GM12878 (cell line): ENCODE results near the gene ZG16. TPM values are rescaled to one million over a fixed set of nuclear protein-coding genes. Genes with fewer than 3 reads are reported as not detected.

Source experiments
- EED ChIP-seq: sonication (generic); IDR thresholded peaks from 2 replicates; pipeline ENCODE4 v1.6.1; 2016; ENCODE audit warnings: antibody characterized with exemption, low read depth
- HDAC6 ChIP-seq: fragments of 200-600 bp; sonication (generic); IDR thresholded peaks from one replicate; pipeline ENCODE4 v1.8.0; 2017; ENCODE audit warnings: antibody characterized with exemption; ENCODE audit not compliant: unreplicated experiment
- HDGF ChIP-seq: fragments of 450-650 bp; IDR thresholded peaks from 2 replicates; pipeline ENCODE4 v1.6.1; 2016; ENCODE audit warnings: antibody characterized with exemption
- MEF2B ChIP-seq: fragments of 450-650 bp; IDR thresholded peaks from 2 replicates; pipeline ENCODE4 v1.6.1; 2018; ENCODE audit warnings: mild to moderate bottlenecking, moderate library complexity; ENCODE audit not compliant: partially characterized antibody, poor library complexity, severe bottlenecking
- MYB ChIP-seq: fragments of 150-350 bp; IDR thresholded peaks from 2 replicates; pipeline ENCODE4 v1.6.1; 2014; ENCODE audit warnings: mild to moderate bottlenecking, low read depth, low read length, borderline replicate concordance
- MYC ChIP-seq: IDR thresholded peaks from 2 replicates; pipeline ENCODE4 v1.6.1; 2011; ENCODE audit warnings: mild to moderate bottlenecking, low read length, moderate library complexity, inconsistent platforms; ENCODE audit not compliant: insufficient read depth, insufficient replicate concordance, insufficient read length, severe bottlenecking
- NFIC ChIP-seq: IDR thresholded peaks from 2 replicates; pipeline ENCODE4 v1.6.1; 2012; ENCODE audit warnings: low read depth, mild to moderate bottlenecking, inconsistent platforms, low read length, moderate library complexity
- NR2C2 ChIP-seq: IDR thresholded peaks from 2 replicates; pipeline ENCODE4 v1.6.1; 2011; ENCODE audit warnings: borderline replicate concordance, low read depth; ENCODE audit not compliant: control insufficient read depth, insufficient read length
- NRF1 ChIP-seq: conservative IDR thresholded peaks from 2 replicates; pipeline ENCODE4 v1.6.1; 2011; ENCODE audit warnings: mild to moderate bottlenecking, low read depth, low read length, improper control_type of control experiment
- POU2F2 ChIP-seq: IDR thresholded peaks from 3 replicates; pipeline ENCODE4 v1.6.1; 2011; ENCODE audit warnings: low read depth, mild to moderate bottlenecking, low read length, borderline replicate concordance
- SIN3A ChIP-seq: IDR thresholded peaks from 2 replicates; pipeline ENCODE4 v1.6.1; 2012; ENCODE audit warnings: low read depth, low read length, improper control_type of control experiment
- SMAD1 ChIP-seq: fragments of 450-650 bp; IDR thresholded peaks from 2 replicates; pipeline ENCODE4 v1.6.1; 2018; ENCODE audit warnings: mild to moderate bottlenecking, low read depth; ENCODE audit not compliant: partially characterized antibody
- SP1 ChIP-seq: IDR thresholded peaks from one replicate; pipeline ENCODE4 v1.6.1; 2011; ENCODE audit warnings: low read depth, low read length
- SUZ12 ChIP-seq: fragments of 200-600 bp; sonication (generic); IDR thresholded peaks from one replicate; pipeline ENCODE4 v1.6.1; 2018; ENCODE audit warnings: antibody characterized with exemption, mild to moderate bottlenecking; ENCODE audit not compliant: unreplicated experiment
- TCF3 ChIP-seq: IDR thresholded peaks from 2 replicates; pipeline ENCODE4 v1.6.1; 2012; ENCODE audit warnings: low read depth, mild to moderate bottlenecking, low read length, borderline replicate concordance; ENCODE audit not compliant: insufficient read depth
- ZNF622 ChIP-seq: fragments of 450-650 bp; IDR thresholded peaks from 2 replicates; pipeline ENCODE4 v1.6.1; 2017; ENCODE audit warnings: mild to moderate bottlenecking, inconsistent platforms
- polyA plus RNA-seq, 11 experiments: library from polyadenylated mRNA; depleted of rRNA in 4 of 11; unstranded in 6 of 11; stranded (reverse) in 5 of 11; fragments of >200 nt; fragmentation: Nextera tagmentation in 4 of 11; fragmentation: Illumina TruSeq in 1 of 11; extraction: Ambion mirVana in 4 of 11; extraction: Trizol in 1 of 11; gene quantifications; 1 replicate in 1 of 11; 2 replicates in 10 of 11; pipeline versions ENCODE4 v1.2.1 to v1.2.3, GENCODE V29; 2011 to 2016; ENCODE audit warnings: inconsistent platforms in 2 of 11, missing spikeins in 2 of 11, low read depth in 1 of 11
- total RNA-seq, 4 experiments: library from RNA; depleted of rRNA in 3 of 4; stranded (reverse); fragments of >200 nt in 3 of 4; fragmentation: Illumina TruSeq in 1 of 4; extraction: Trizol in 1 of 4; gene quantifications; 2 replicates each; pipeline versions ENCODE4 v1.2.1 to v1.2.3, GENCODE V29; 2013 to 2021
- TF ChIP-seq, protein P1 (sequence below): IDR thresholded peaks from 2 replicates; pipeline ENCODE4 v1.6.1; 2012; ENCODE audit warnings: mild to moderate bottlenecking, low read depth, low read length
- TF ChIP-seq, protein P2 (sequence below): IDR thresholded peaks from 2 replicates; pipeline ENCODE4 v1.6.1; 2011; ENCODE audit warnings: low read depth, low read length, improper control_type of control experiment, borderline replicate concordance
- TF ChIP-seq, protein P3 (sequence below), 3 experiments: IDR thresholded peaks in 2 of 3; conservative IDR thresholded peaks in 1 of 3; 2 replicates each; pipeline ENCODE4 v1.5.1; 2011; ENCODE audit warnings: low read depth in 3 of 3, low read length in 3 of 3, mild to moderate bottlenecking in 3 of 3, control low read depth in 2 of 3, moderate library complexity in 2 of 3, inconsistent platforms in 1 of 3, mixed read lengths in 1 of 3; ENCODE audit not compliant: control insufficient read depth in 2 of 3, insufficient read depth in 1 of 3; ENCODE audit errors: extremely low read depth in 1 of 3
- TF ChIP-seq, protein P4 (sequence below): fragments of 450-650 bp; IDR thresholded peaks from 2 replicates; pipeline ENCODE4 v1.6.1; 2017; ENCODE audit warnings: mild to moderate bottlenecking

ZG16 gene
- total and polyA plus RNA-seq, 10 of the 15 experiments (the other 5 are each of a cell fraction or from before 2014, with no cell fraction given) = not detected

DNA sequence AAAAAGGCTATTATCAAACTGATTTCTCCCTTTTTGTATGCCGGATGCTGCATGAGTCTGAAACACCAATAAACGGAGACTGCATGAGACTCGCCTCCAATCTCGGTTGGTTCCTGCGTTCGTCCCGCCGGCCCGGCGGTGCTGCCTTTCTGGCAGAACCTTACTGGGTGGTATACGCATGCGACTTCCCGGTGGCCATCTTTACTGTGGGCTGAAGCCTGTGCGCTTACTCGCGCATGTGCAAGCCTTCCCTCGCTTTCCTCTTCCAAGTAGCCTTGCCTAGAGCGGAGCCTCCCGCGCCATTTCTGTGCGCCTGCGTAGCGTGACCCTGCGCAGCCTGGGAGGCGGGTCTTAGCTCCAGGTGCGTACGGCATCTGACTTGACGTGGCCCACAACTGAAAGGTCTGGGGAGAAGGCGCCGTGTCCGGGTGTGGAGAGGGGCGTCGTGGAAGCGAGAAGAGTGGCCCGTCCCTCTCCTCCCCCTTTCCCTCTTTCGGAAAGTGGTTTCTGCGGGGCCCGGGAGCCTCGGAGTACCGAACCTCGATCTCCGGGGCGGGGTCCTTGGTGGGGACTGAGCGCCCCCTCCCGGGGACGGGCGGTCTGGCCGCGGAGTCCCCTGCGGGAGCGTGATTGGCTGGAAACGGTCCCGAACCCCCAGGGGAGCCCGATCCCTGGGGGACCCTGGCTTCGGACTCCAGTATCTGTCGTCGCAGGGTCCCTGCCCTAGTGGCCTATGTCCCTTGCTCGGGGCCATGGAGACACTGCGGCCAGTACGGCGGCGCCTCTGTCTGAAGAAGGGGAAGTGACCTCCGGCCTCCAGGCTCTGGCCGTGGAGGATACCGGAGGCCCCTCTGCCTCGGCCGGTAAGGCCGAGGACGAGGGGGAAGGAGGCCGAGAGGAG is 38.0 kb downstream of the ZG16 start, which contains the start of gene PAGR1 (continued):
- TF ChIP-seq MEF2B = peak; percentile 100
- no peak; the same call in 1 of the 2 replicates for TF ChIP-seq MYB
- 0 out of 2 replicates have a peak, but pooled peaks have one; percentile 52 for TF ChIP-seq TCF3
- TF ChIP-seq NRF1 = peak; percentile 100
- peak; percentile 71 for TF ChIP-seq SIN3A
- peak; percentile 17; the same call in 2 of the 3 replicates for TF ChIP-seq POU2F2
- TF ChIP-seq NR2C2 = no peak
- no peak for TF ChIP-seq ZNF622
- TF ChIP-seq MYC = no peak
- TF ChIP-seq EED = peak; percentile 19; the same call in 1 of the 2 replicates
- no peak for TF ChIP-seq HDAC6
- TF ChIP-seq, protein P1, sequence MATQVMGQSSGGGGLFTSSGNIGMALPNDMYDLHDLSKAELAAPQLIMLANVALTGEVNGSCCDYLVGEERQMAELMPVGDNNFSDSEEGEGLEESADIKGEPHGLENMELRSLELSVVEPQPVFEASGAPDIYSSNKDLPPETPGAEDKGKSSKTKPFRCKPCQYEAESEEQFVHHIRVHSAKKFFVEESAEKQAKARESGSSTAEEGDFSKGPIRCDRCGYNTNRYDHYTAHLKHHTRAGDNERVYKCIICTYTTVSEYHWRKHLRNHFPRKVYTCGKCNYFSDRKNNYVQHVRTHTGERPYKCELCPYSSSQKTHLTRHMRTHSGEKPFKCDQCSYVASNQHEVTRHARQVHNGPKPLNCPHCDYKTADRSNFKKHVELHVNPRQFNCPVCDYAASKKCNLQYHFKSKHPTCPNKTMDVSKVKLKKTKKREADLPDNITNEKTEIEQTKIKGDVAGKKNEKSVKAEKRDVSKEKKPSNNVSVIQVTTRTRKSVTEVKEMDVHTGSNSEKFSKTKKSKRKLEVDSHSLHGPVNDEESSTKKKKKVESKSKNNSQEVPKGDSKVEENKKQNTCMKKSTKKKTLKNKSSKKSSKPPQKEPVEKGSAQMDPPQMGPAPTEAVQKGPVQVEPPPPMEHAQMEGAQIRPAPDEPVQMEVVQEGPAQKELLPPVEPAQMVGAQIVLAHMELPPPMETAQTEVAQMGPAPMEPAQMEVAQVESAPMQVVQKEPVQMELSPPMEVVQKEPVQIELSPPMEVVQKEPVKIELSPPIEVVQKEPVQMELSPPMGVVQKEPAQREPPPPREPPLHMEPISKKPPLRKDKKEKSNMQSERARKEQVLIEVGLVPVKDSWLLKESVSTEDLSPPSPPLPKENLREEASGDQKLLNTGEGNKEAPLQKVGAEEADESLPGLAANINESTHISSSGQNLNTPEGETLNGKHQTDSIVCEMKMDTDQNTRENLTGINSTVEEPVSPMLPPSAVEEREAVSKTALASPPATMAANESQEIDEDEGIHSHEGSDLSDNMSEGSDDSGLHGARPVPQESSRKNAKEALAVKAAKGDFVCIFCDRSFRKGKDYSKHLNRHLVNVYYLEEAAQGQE = no peak
- TF ChIP-seq SP1 = no peak
- peak; percentile 57 for TF ChIP-seq SMAD1
- TF ChIP-seq, protein P2, sequence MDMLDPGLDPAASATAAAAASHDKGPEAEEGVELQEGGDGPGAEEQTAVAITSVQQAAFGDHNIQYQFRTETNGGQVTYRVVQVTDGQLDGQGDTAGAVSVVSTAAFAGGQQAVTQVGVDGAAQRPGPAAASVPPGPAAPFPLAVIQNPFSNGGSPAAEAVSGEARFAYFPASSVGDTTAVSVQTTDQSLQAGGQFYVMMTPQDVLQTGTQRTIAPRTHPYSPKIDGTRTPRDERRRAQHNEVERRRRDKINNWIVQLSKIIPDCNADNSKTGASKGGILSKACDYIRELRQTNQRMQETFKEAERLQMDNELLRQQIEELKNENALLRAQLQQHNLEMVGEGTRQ = no peak
- peak; percentile 95 for TF ChIP-seq HDGF
- TF ChIP-seq NFIC = no peak
- no peak for TF ChIP-seq SUZ12
- TF ChIP-seq, protein P3, sequence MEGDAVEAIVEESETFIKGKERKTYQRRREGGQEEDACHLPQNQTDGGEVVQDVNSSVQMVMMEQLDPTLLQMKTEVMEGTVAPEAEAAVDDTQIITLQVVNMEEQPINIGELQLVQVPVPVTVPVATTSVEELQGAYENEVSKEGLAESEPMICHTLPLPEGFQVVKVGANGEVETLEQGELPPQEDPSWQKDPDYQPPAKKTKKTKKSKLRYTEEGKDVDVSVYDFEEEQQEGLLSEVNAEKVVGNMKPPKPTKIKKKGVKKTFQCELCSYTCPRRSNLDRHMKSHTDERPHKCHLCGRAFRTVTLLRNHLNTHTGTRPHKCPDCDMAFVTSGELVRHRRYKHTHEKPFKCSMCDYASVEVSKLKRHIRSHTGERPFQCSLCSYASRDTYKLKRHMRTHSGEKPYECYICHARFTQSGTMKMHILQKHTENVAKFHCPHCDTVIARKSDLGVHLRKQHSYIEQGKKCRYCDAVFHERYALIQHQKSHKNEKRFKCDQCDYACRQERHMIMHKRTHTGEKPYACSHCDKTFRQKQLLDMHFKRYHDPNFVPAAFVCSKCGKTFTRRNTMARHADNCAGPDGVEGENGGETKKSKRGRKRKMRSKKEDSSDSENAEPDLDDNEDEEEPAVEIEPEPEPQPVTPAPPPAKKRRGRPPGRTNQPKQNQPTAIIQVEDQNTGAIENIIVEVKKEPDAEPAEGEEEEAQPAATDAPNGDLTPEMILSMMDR (IDR thresholded peaks at IDR 0.05 in 2 of 3, conservative IDR thresholded peaks at IDR 0.05 in 1 of 3; ENCODE audit: control insufficient read depth in 2 of 3, extremely low read depth in 1 of 3, insufficient read depth in 1 of 3, low read depth in 3 of 3, low read length in 3 of 3) = peak; percentile 91 to 98 (median 94)
- TF ChIP-seq, protein P4, sequence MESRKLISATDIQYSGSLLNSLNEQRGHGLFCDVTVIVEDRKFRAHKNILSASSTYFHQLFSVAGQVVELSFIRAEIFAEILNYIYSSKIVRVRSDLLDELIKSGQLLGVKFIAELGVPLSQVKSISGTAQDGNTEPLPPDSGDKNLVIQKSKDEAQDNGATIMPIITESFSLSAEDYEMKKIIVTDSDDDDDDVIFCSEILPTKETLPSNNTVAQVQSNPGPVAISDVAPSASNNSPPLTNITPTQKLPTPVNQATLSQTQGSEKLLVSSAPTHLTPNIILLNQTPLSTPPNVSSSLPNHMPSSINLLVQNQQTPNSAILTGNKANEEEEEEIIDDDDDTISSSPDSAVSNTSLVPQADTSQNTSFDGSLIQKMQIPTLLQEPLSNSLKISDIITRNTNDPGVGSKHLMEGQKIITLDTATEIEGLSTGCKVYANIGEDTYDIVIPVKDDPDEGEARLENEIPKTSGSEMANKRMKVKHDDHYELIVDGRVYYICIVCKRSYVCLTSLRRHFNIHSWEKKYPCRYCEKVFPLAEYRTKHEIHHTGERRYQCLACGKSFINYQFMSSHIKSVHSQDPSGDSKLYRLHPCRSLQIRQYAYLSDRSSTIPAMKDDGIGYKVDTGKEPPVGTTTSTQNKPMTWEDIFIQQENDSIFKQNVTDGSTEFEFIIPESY = 0 out of 2 replicates have a peak, but pooled peaks have one; percentile 18
